ENCODE data around the gene DQX1. TPM values are rescaled to one million over a fixed set of nuclear protein-coding genes. Genes with fewer than 3 reads are reported as not detected.

DQX1 gene
- total RNA-seq, 1 experiment from 2014 or later, result 1.3 TPM

DNA sequence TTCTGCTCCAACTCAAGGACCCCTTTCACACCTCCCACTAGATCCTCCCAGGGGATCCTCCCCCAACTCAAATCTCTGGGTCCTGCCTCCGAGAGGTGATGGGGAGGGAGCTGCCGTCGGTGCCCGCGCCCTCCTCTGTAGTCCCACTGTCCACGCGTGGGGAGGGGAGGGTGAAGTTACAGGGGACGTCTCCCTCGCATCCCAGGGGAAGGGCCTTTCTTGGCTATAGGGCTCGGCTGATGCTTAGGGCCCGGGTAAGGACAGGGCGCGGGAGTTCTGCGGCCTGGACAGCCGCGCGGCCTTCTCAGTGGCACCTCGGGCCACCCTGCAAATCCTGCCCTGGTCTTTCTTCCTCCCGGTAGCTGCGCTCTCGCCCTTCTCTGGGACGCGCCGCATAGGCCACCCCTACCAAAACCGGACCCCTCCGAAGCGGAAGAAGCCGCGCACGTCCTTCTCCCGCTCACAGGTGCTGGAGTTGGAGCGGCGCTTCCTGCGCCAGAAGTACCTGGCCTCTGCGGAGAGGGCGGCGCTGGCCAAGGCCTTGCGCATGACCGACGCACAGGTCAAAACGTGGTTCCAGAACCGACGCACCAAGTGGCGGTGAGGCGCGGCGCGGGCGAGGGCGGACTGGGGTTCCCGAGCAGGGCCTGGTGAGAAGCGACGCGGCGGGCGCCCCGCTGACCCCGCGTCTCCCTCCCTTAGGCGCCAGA is 10.6 kb downstream of the DQX1 start (continued):
- TF ChIP-seq, protein P1, sequence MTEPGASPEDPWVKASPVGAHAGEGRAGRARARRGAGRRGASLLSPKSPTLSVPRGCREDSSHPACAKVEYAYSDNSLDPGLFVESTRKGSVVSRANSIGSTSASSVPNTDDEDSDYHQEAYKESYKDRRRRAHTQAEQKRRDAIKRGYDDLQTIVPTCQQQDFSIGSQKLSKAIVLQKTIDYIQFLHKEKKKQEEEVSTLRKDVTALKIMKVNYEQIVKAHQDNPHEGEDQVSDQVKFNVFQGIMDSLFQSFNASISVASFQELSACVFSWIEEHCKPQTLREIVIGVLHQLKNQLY (CRISPR knock-in tag; IDR thresholded peaks at IDR 0.05), result peak; percentile 91
- TF ChIP-seq MXD4 (CRISPR knock-in tag; IDR thresholded peaks at IDR 0.05; ENCODE audit: borderline replicate concordance), result no peak
- TF ChIP-seq, protein P2, sequence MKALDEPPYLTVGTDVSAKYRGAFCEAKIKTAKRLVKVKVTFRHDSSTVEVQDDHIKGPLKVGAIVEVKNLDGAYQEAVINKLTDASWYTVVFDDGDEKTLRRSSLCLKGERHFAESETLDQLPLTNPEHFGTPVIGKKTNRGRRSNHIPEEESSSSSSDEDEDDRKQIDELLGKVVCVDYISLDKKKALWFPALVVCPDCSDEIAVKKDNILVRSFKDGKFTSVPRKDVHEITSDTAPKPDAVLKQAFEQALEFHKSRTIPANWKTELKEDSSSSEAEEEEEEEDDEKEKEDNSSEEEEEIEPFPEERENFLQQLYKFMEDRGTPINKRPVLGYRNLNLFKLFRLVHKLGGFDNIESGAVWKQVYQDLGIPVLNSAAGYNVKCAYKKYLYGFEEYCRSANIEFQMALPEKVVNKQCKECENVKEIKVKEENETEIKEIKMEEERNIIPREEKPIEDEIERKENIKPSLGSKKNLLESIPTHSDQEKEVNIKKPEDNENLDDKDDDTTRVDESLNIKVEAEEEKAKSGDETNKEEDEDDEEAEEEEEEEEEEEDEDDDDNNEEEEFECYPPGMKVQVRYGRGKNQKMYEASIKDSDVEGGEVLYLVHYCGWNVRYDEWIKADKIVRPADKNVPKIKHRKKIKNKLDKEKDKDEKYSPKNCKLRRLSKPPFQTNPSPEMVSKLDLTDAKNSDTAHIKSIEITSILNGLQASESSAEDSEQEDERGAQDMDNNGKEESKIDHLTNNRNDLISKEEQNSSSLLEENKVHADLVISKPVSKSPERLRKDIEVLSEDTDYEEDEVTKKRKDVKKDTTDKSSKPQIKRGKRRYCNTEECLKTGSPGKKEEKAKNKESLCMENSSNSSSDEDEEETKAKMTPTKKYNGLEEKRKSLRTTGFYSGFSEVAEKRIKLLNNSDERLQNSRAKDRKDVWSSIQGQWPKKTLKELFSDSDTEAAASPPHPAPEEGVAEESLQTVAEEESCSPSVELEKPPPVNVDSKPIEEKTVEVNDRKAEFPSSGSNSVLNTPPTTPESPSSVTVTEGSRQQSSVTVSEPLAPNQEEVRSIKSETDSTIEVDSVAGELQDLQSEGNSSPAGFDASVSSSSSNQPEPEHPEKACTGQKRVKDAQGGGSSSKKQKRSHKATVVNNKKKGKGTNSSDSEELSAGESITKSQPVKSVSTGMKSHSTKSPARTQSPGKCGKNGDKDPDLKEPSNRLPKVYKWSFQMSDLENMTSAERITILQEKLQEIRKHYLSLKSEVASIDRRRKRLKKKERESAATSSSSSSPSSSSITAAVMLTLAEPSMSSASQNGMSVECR (CRISPR knock-in tag; IDR thresholded peaks at IDR 0.05; ENCODE audit: borderline replicate concordance), result peak; percentile 14; the same call in 1 of the 2 replicates
- TF ChIP-seq, protein P3, sequence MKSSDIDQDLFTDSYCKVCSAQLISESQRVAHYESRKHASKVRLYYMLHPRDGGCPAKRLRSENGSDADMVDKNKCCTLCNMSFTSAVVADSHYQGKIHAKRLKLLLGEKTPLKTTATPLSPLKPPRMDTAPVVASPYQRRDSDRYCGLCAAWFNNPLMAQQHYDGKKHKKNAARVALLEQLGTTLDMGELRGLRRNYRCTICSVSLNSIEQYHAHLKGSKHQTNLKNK (CRISPR knock-in tag; IDR thresholded peaks at IDR 0.05), result no peak
- TF ChIP-seq, protein P4, sequence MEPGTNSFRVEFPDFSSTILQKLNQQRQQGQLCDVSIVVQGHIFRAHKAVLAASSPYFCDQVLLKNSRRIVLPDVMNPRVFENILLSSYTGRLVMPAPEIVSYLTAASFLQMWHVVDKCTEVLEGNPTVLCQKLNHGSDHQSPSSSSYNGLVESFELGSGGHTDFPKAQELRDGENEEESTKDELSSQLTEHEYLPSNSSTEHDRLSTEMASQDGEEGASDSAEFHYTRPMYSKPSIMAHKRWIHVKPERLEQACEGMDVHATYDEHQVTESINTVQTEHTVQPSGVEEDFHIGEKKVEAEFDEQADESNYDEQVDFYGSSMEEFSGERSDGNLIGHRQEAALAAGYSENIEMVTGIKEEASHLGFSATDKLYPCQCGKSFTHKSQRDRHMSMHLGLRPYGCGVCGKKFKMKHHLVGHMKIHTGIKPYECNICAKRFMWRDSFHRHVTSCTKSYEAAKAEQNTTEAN (CRISPR knock-in tag; IDR thresholded peaks at IDR 0.05), result no peak

DNA sequence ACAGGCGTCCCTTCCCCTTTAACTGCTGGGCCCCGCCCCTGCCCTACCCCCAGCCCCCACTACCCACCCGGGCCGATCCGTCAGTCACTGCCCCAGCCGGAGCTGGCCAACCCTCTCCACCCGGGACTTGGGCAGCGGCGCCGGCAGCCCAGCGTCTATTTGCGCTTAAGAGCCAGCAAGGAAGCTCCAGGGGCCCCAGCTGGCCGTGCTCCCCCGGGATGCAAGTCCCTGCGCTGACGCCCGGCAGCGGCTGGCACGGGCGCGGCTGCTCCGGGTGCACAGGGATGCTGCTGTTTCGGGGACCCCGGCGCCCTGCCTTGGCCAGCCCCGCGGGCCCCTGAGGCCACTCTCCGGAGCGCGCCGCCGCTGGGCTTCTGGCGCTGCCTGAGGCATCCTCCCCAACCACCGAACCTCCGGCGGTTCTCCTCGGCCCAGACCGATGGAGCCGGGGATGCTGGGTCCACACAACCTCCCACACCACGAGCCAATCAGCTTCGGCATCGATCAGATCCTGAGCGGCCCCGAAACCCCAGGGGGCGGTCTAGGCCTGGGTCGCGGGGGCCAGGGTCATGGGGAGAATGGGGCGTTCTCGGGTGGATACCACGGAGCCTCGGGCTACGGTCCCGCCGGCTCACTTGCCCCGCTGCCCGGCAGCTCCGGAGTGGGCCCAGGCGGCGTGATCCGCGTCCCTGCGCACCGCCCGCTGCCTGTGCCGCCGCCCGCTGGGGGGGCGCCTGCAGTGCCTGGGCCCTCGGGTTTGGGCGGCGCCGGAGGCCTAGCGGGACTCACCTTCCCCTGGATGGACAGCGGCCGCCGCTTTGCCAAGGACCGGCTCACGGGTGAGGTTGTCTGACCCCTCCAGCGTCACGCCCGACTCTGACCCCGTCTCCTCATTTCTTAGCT is 11.4 kb downstream of the DQX1 start, which contains the start of gene TLX2:
TLX2 (plus strand) TSS at position 83 of the 903 bp plus-strand sequence; CDS start at position 440, 357 bp downstream.
- peaks cover 99% of the 10 kb centered on the region for H3K27me3 Mint-ChIP-seq (ENCODE audit: low read depth)
- H3K9me3 Mint-ChIP-seq, result peaks cover 8% of the 10 kb centered on the region
- H3K4me1 Mint-ChIP-seq, result peaks cover 16% of the 10 kb centered on the region
- DNase-seq (ENCODE audit: low spot score) (peak; percentile 50), ATAC-seq (peak; percentile 4)
- H3K36me3 Mint-ChIP-seq, result peaks cover 9% of the 10 kb centered on the region
- ChIA-PET CTCF (interaction anchor here (0.6 to 2.3 kb wide), 8 partner anchors 8 to 394 kb away, joined by 3 to 8 read pairs (median 4); partner anchors contain the start of genes CCDC142, DQX1, LBX2 and PCGF1), POLR2A (interaction anchor here (1.3 kb wide), 1 partner anchor 73 kb away, joined by 4 read pairs; no protein-coding TSS in a partner anchor)
- H3K27ac Mint-ChIP-seq, result no peak within 1 kb of the TSS
- H3K4me3 Mint-ChIP-seq, result peak within 1 kb of the TSS; percentile 65
- TF ChIP-seq TP53 (CRISPR knock-in tag; IDR thresholded peaks at IDR 0.05), result no peak
- no peak for TF ChIP-seq MXD4 (CRISPR knock-in tag; IDR thresholded peaks at IDR 0.05; ENCODE audit: borderline replicate concordance)
- TF ChIP-seq ZNF423 (CRISPR knock-in tag; IDR thresholded peaks at IDR 0.05), result no peak
- TF ChIP-seq, protein P5, sequence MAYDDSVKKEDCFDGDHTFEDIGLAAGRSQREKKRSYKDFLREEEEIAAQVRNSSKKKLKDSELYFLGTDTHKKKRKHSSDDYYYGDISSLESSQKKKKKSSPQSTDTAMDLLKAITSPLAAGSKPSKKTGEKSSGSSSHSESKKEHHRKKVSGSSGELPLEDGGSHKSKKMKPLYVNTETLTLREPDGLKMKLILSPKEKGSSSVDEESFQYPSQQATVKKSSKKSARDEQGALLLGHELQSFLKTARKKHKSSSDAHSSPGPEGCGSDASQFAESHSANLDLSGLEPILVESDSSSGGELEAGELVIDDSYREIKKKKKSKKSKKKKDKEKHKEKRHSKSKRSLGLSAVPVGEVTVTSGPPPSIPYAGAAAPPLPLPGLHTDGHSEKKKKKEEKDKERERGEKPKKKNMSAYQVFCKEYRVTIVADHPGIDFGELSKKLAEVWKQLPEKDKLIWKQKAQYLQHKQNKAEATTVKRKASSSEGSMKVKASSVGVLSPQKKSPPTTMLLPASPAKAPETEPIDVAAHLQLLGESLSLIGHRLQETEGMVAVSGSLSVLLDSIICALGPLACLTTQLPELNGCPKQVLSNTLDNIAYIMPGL (CRISPR knock-in tag; IDR thresholded peaks at IDR 0.05), result 0 out of 2 replicates have a peak, but pooled peaks have one; percentile 27

All from WTC11 (cell line).